GM18867 (cell line): ENCODE measurements around the gene EDIL3.
"Not testable (repeated sequence)": the region's sequence is repeated elsewhere in the genome, so short reads cannot be mapped to it uniquely, and the experiment has no call there.

Experiments
- ATAC-seq: cut with Tn5 transposase; IDR thresholded peaks from one replicate; pipeline ENCODE4 v1.9.1; 2021; ENCODE audit warnings: mild to moderate bottlenecking, moderate library complexity; ENCODE audit not compliant: unreplicated experiment

EDIL3 gene

GRCh38 chr5:84378961-84379360 lies 5.7 kb downstream of the EDIL3 start:
- ATAC-seq: no peak

GRCh38 chr5:84378420-84378819 lies 6.3 kb downstream of the EDIL3 start:
- ATAC-seq: no peak

GRCh38 chr5:84376346-84376745 lies 8.3 kb downstream of the EDIL3 start:
- ATAC-seq: no peak

GRCh38 chr5:84374568-84374967 lies 10.1 kb downstream of the EDIL3 start:
- no peak for ATAC-seq

GRCh38 chr5:84373506-84373905 lies 11.2 kb downstream of the EDIL3 start:
- no peak for ATAC-seq

- no peak for ATAC-seq
Observed at GRCh38 chr5:84372066-84372695, 12.5 kb downstream of the EDIL3 start.

- ATAC-seq: no peak
Observed at GRCh38 chr5:84370176-84370575, 14.5 kb downstream of the EDIL3 start.

GRCh38 chr5:84364043-84364442 lies 20.6 kb downstream of the EDIL3 start:
- ATAC-seq: no peak

GRCh38 chr5:84362061-84362720 lies 22.5 kb downstream of the EDIL3 start:
- no peak for ATAC-seq

GRCh38 chr5:84361572-84361971 lies 23.1 kb downstream of the EDIL3 start:
- ATAC-seq: no peak

- no peak for ATAC-seq
Observed at GRCh38 chr5:84360056-84360455, 24.6 kb downstream of the EDIL3 start.

GRCh38 chr5:84354101-84354500 lies 30.6 kb downstream of the EDIL3 start:
- no peak for ATAC-seq

GRCh38 chr5:84344788-84345187 lies 39.9 kb downstream of the EDIL3 start:
- ATAC-seq: no peak

- no peak for ATAC-seq
Observed at GRCh38 chr5:84343171-84343570, 41.5 kb downstream of the EDIL3 start.

- ATAC-seq: no peak
Observed at GRCh38 chr5:84332106-84332505, 52.6 kb downstream of the EDIL3 start.

GRCh38 chr5:84327591-84327990 lies 57.1 kb downstream of the EDIL3 start:
- no peak for ATAC-seq

GRCh38 chr5:84322646-84323045 lies 62.0 kb downstream of the EDIL3 start:
- ATAC-seq: no peak

- ATAC-seq: not testable (repeated sequence)
Observed at GRCh38 chr5:84317826-84318225, 66.9 kb downstream of the EDIL3 start.

GRCh38 chr5:84312280-84312679 lies 72.4 kb downstream of the EDIL3 start:
- ATAC-seq: not testable (repeated sequence)

- not testable (repeated sequence) for ATAC-seq
Observed at GRCh38 chr5:84309850-84310249, 74.8 kb downstream of the EDIL3 start.

GRCh38 chr5:84306601-84307000 lies 78.1 kb downstream of the EDIL3 start:
- no peak for ATAC-seq

- ATAC-seq: no peak
Observed at GRCh38 chr5:84304599-84304998, 80.1 kb downstream of the EDIL3 start.

GRCh38 chr5:84303315-84303714 lies 81.4 kb downstream of the EDIL3 start:
- ATAC-seq: no peak
